T-cell (primary cell): ENCODE data around the gene TM7SF3. TPM values are rescaled to one million over a fixed set of nuclear protein-coding genes. Genes with fewer than 3 reads are reported as not detected.

Experiments
- ATAC-seq, 4 experiments: fragments of 200-7000 bp in 3 of 4; fragments of 150-1000 bp in 1 of 4; cut with Tn5 transposase; replicated peaks in 1 of 4; 1 replicate in 3 of 4; 2 replicates in 1 of 4; pipeline ENCODE4 v1.10.0; 2021; ENCODE audit warnings: moderate library complexity in 3 of 4, mild to moderate bottlenecking in 2 of 4, moderate number of reproducible peaks in 1 of 4
- CTCF ChIA-PET, 2 donors: fragments of 300-600 bp; sonication (Branson Sonifier 250); formaldehyde crosslinking; loops; one replicate each; lab custom pipeline; 2022; ENCODE audit warnings: antibody characterized with exemption in 2 of 2; lab: Charles Lee
- POLR2A ChIA-PET, 2 donors: fragments of 300-600 bp; sonication (Branson Sonifier 250); formaldehyde crosslinking; loops; one replicate each; lab custom pipeline; 2022; ENCODE audit warnings: antibody characterized with exemption in 2 of 2; lab: Charles Lee
- DNase-seq, 35 experiments: peaks; one replicate each; pipeline versions ENCODE4 v3.0.0 to v3.0.0-alpha.2; 2013 to 2023
- H3K27ac ChIP-seq: one replicate; pipeline ENCODE4 v1.5.1; 2013; ENCODE audit warnings: low read length
- H3K27me3 ChIP-seq, 2 experiments: replicated peaks in 1 of 2; 1 replicate in 1 of 2; 2 replicates in 1 of 2; pipeline versions ENCODE4 v1.6.1 to v1.7.0; 2013; ENCODE audit warnings: low read length in 1 of 2, mixed read lengths in 1 of 2; ENCODE audit not compliant: control insufficient read depth in 2 of 2, insufficient read depth in 2 of 2; ENCODE audit errors: extremely low read depth in 1 of 2
- H3K36me3 ChIP-seq, 2 donors: 1 replicate in 1 of 2; 2 replicates in 1 of 2; pipeline versions ENCODE4 v1.6.1 to v1.7.0; 2013; ENCODE audit warnings: low read length in 1 of 2; ENCODE audit not compliant: control insufficient read depth in 2 of 2, insufficient read depth in 1 of 2; ENCODE audit errors: extremely low read depth in 1 of 2
- H3K4me1 ChIP-seq, 2 experiments: 1 replicate in 1 of 2; 2 replicates in 1 of 2; pipeline versions ENCODE4 v1.6.1 to v1.7.0; 2013; ENCODE audit warnings: low read length in 2 of 2, mixed read lengths in 1 of 2; ENCODE audit not compliant: insufficient read depth in 2 of 2, control insufficient read depth in 1 of 2; ENCODE audit errors: extremely low read depth in 1 of 2
- H3K4me3 ChIP-seq, 2 donors: 1 replicate in 1 of 2; 2 replicates in 1 of 2; pipeline versions ENCODE4 v1.5.1 to v1.7.0; 2013; ENCODE audit warnings: mild to moderate bottlenecking in 2 of 2, low read length in 1 of 2, moderate library complexity in 1 of 2; ENCODE audit not compliant: control insufficient read depth in 1 of 2; ENCODE audit errors: extremely low read depth in 1 of 2
- H3K9me3 ChIP-seq: 2 replicates; pipeline ENCODE4 v1.7.0; 2013
- H3K27ac Mint-ChIP-seq, 2 donors: one replicate each; pipeline ENCODE4 v1.8.0; 2020 to 2021; ENCODE audit warnings: mild to moderate bottlenecking in 2 of 2, mixed read lengths in 2 of 2
- H3K27me3 Mint-ChIP-seq, 2 donors: one replicate each; pipeline ENCODE4 v1.8.0; 2021 to 2022; ENCODE audit warnings: mixed read lengths in 2 of 2
- H3K36me3 Mint-ChIP-seq: one replicate; pipeline ENCODE4 v1.8.0; 2021; ENCODE audit warnings: mixed read lengths
- H3K4me1 Mint-ChIP-seq, 3 donors: one replicate each; pipeline ENCODE4 v1.8.0; 2020 to 2022; ENCODE audit warnings: mixed read lengths in 3 of 3, mild to moderate bottlenecking in 1 of 3
- H3K4me3 Mint-ChIP-seq, 3 donors: one replicate each; pipeline ENCODE4 v1.8.0; 2020 to 2022; ENCODE audit warnings: mild to moderate bottlenecking in 3 of 3, mixed read lengths in 3 of 3, moderate library complexity in 3 of 3
- H3K9me3 Mint-ChIP-seq, 3 donors: one replicate each; pipeline ENCODE4 v1.8.0; 2020 to 2022; ENCODE audit warnings: mixed read lengths in 3 of 3
- WGBS: methylation state at CpG from one replicate; pipeline ENCODE4 v1.1.5; 2013; ENCODE audit warnings: missing lambda C conversion rate; ENCODE audit not compliant: insufficient coverage; 5-methylcytosine and 5-hydroxymethylcytosine counted together
- total RNA-seq, 35 experiments: library from RNA in 6 of 35; stranded (reverse) in 6 of 35; fragments of 120-200 nt in 1 of 35; gene quantifications; one replicate each; pipeline versions ENCODE4 v1.2.1 to v1.2.4 and lab custom pipeline; 2013 to 2026

TM7SF3 gene
- total RNA-seq, 5 donors from 2014 or later (not counting 1 experiment from before 2014, with no cell fraction given), result 24.9 to 30.6 (median 26.8) TPM

DNA sequence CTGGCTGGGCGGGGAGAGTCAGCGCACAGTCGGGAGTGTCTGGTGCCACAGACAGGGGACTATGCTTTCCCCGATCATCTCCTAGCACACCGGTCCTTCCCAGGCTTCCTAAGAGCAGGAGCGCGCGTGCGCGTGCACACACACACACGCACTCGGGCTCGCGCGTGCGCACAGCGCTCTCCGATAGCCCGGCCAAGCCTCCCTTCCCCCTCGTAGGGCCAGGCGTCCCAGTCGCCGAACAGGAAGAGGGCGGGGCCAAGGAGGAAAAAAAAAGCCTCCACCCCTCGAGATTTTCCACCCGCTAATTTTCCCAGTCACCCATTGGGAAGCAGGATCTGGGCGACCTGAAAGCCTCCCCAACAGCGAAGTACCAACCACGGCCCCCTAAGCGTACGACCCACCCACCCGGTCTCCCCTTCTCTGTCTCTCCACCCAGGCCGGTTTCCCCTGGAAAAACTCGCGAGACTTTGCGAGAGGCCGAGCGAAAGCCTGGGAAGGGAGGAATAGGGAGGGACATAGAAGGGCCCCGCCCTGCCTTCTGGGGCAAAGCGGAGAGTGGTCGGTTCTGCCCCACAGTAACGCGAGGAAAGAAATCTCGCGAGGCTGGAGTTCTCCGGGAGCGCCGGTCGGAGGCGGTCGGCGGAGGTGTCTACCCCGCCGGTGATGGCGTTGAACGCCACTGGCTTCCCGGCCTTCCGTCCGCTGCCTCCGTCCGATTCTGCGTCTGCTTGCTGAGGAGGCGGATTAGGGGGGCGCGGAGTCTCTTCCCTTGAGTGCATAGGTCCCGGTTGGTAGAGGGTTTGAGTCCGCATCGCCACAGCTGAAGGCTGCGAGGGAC lies 76.1 kb downstream of the TM7SF3 start, which contains the start of the genes FGFR1OP2 and INTS13:
Gene FGFR1OP2, plus strand, starts transcription at position 608 of the 838 bp plus-strand sequence. CDS start 15,689 bp downstream, outside the sequence.
Gene INTS13, minus strand, starts transcription at position 119 of the 838 bp plus-strand sequence. CDS start 1,178 bp downstream, outside the sequence.
- peaks cover 6% of the 10 kb centered on the region for H3K36me3 Mint-ChIP-seq
- Histone ChIP-seq H3K4me1 (peaks cover 17 to 28% of the 10 kb centered on the region in 2 experiments), H3K27me3 (no peaks in the 10 kb centered on the region), H3K9me3 (no peaks in the 10 kb centered on the region), H3K27ac (peak within 1 kb of the TSS; percentile 88), H3K36me3 (no peaks in the 10 kb centered on the region), H3K4me3 (peak within 1 kb of the TSS; percentile 87 to 98)
- no peaks in the 10 kb centered on the region for H3K9me3 Mint-ChIP-seq
- POLR2A ChIA-PET, result interaction anchor here in 1 of 2 donors (0.6 kb wide), 1 partner anchor 14 kb away, joined by 12 read pairs; no protein-coding TSS in a partner anchor
- CTCF ChIA-PET, result interaction anchor here in 1 of 2 donors (0.6 to 1.0 kb wide), 4 partner anchors 34 to 78 kb away, joined by 3 to 6 read pairs (median 3); no protein-coding TSS in a partner anchor
- peak within 1 kb of the TSS; percentile 91 to 98 (median 95) for H3K4me3 Mint-ChIP-seq
- WGBS, result 0% methylated on average over 57 of the region's 69 CpGs
- no peaks in the 10 kb centered on the region for H3K27me3 Mint-ChIP-seq
- DNase-seq, result peak; percentile 87 to 98 (median 93)
- peak within 1 kb of the TSS; percentile 98 to 99 for H3K27ac Mint-ChIP-seq
- ATAC-seq, result peak; percentile 91 to 92 (median 92)
- peaks cover 71 to 86% (median 73%) of the 10 kb centered on the region in 3 donors for H3K4me1 Mint-ChIP-seq

- ChIA-PET CTCF (interaction anchor here in 1 of 2 donors (0.6 to 1.0 kb wide), 3 partner anchors 74 to 78 kb away, joined by 3 to 6 read pairs (median 4); no protein-coding TSS in a partner anchor), POLR2A (interaction anchor here in 1 of 2 donors (0.6 kb wide), 1 partner anchor 85 kb away, joined by 5 read pairs; no protein-coding TSS in a partner anchor)
- 0% methylated on average over 4 of the region's 10 CpGs for WGBS
- peak overlapping the region; percentile 88 for H3K27ac ChIP-seq
- Mint-ChIP-seq H3K4me3 (peak overlapping the region; percentile 91 to 98 (median 95)), H3K27ac (peak overlapping the region; percentile 98 to 99), H3K27me3 (no peaks in the 10 kb centered on the region), H3K9me3 (no peaks in the 10 kb centered on the region), H3K36me3 (peaks cover 12% of the 10 kb centered on the region), H3K4me1 (peaks cover 71 to 86% (median 73%) of the 10 kb centered on the region in 3 donors)
- H3K36me3 ChIP-seq, result peaks cover 0 to 3% of the 10 kb centered on the region in 2 donors
- H3K4me1 ChIP-seq, result peaks cover 16 to 28% of the 10 kb centered on the region in 2 experiments
- ATAC-seq (no peak), DNase-seq (peak in 2 of 35 experiments; percentile 1 to 4)
- peak overlapping the region; percentile 87 to 98 for H3K4me3 ChIP-seq
- no peaks in the 10 kb centered on the region for H3K27me3 ChIP-seq
- no peaks in the 10 kb centered on the region for H3K9me3 ChIP-seq
These were observed 76.7 kb downstream of the TM7SF3 start for GRCh38 chr12:26937443-26937862.

- Mint-ChIP-seq H3K4me3 (peak overlapping the region; percentile 91 to 98 (median 95)), H3K27ac (peak overlapping the region; percentile 98 to 99), H3K9me3 (no peaks in the 10 kb centered on the region), H3K36me3 (peaks cover 19% of the 10 kb centered on the region), H3K27me3 (no peaks in the 10 kb centered on the region), H3K4me1 (peaks cover 71 to 86% (median 73%) of the 10 kb centered on the region in 3 donors)
- WGBS, result no CpG with 5 or more reads among the region's 8 CpGs
- ATAC-seq (no peak), DNase-seq (peak in 3 of 35 experiments; percentile 6 to 41 (median 8))
- no peaks in the 10 kb centered on the region for H3K27me3 ChIP-seq
- peak overlapping the region; percentile 88 for H3K27ac ChIP-seq
- ChIA-PET CTCF (interaction anchor here in 1 of 2 donors (0.5 to 1.1 kb wide), 7 partner anchors 33 to 369 kb away, joined by 3 to 6 read pairs (median 3); partner anchors contain the start of genes MED21 and TM7SF3), POLR2A (interaction anchor here in 1 of 2 donors (0.5 to 0.6 kb wide), 2 partner anchors 17 to 86 kb away, joined by 5 to 8 read pairs; no protein-coding TSS in a partner anchor)
- peaks cover 13 to 25% of the 10 kb centered on the region in 2 experiments for H3K4me1 ChIP-seq
- H3K9me3 ChIP-seq, result no peaks in the 10 kb centered on the region
- H3K36me3 ChIP-seq, result peaks cover 0 to 7% of the 10 kb centered on the region in 2 donors
- peak overlapping the region; percentile 87 to 98 for H3K4me3 ChIP-seq
These were observed 77.4 kb downstream of the TM7SF3 start for GRCh38 chr12:26936559-26937442.

DNA sequence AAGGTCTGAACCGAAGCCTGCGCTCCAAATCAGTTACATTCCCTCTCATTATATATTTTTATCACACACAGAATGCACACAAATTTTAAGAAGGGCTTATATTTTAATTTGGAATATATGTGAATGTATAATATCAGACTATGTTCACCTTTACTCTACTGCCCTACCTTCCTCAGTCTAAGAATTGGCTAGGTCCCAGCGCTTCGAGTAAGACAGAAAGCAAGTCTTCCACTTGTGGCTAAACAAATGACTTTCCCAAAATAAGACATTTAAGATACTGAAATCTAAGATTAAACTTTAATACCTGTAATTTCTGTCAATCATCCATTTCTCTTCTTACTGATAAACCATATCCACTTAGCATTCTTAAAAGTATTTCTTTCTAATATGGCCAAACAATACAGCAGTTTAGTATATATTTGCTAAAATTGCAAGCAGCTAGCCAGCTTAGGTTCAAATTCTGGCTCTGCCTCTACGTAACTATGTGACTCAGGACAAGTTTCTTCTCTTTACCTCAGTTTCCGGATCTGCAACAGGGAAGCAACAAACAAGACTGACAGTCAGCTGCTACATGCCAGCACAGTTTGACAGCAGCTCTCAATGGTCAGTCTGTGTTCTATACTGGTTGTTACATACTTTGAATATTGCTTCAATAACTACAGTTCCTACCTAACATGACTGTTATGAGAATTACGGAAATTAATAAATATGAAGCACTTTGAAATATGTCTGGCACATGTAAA lies 78.4 kb downstream of the TM7SF3 start:
- Mint-ChIP-seq H3K27ac (peak overlapping the region; percentile 98 to 99), H3K36me3 (peaks cover 21% of the 10 kb centered on the region), H3K4me1 (peaks cover 65 to 79% (median 67%) of the 10 kb centered on the region in 3 donors), H3K4me3 (peak overlapping the region; percentile 91 to 98 (median 95)), H3K9me3 (no peaks in the 10 kb centered on the region), H3K27me3 (no peaks in the 10 kb centered on the region)
- no peaks in the 10 kb centered on the region for H3K27me3 ChIP-seq
- POLR2A ChIA-PET, result interaction anchor here in 1 of 2 donors (0.5 kb wide), 1 partner anchor 18 kb away, joined by 8 read pairs; no protein-coding TSS in a partner anchor
- H3K9me3 ChIP-seq, result no peaks in the 10 kb centered on the region
- H3K4me3 ChIP-seq, result no peak overlapping the region
- CTCF ChIA-PET, result interaction anchor here in 1 of 2 donors (0.5 to 1.1 kb wide), 5 partner anchors 32 to 370 kb away, joined by 3 to 5 read pairs (median 3); partner anchors contain the start of genes MED21 and TM7SF3
- peak overlapping the region; percentile 88 for H3K27ac ChIP-seq
- 26% methylated on average over 4 of the region's 7 CpGs for WGBS
- peaks cover 14 to 23% of the 10 kb centered on the region in 2 experiments for H3K4me1 ChIP-seq
- ATAC-seq (no peak), DNase-seq (peak in 1 of 35 experiments; percentile 41)
- peaks cover 0 to 7% of the 10 kb centered on the region in 2 donors for H3K36me3 ChIP-seq

- Histone ChIP-seq H3K36me3 (peaks cover 0 to 34% of the 10 kb centered on the region in 2 donors), H3K9me3 (no peaks in the 10 kb centered on the region), H3K27me3 (no peaks in the 10 kb centered on the region), H3K27ac (no peak overlapping the region), H3K4me3 (no peak overlapping the region), H3K4me1 (peaks cover 0 to 4% of the 10 kb centered on the region in 2 experiments)
- no peak overlapping the region for H3K4me3 Mint-ChIP-seq
- DNase-seq (no peak), ATAC-seq (no peak)
- H3K9me3 Mint-ChIP-seq, result no peaks in the 10 kb centered on the region
- H3K36me3 Mint-ChIP-seq, result peaks cover 53% of the 10 kb centered on the region
- no CpG with 5 or more reads among the region's 2 CpGs for WGBS
- peak overlapping the region in 1 of 2 donors; percentile 17 for H3K27ac Mint-ChIP-seq
- CTCF ChIA-PET, result interaction anchor here in 1 of 2 donors (0.6 kb wide), 1 partner anchor 377 kb away, joined by 4 read pairs; no protein-coding TSS in a partner anchor
- H3K4me1 Mint-ChIP-seq, result peaks cover 36 to 41% (median 38%) of the 10 kb centered on the region in 3 donors
- H3K27me3 Mint-ChIP-seq, result no peaks in the 10 kb centered on the region
- POLR2A ChIA-PET, result no interaction called here
These were observed 84.6 kb downstream of the TM7SF3 start for GRCh38 chr12:26929590-26929989.
